Measurements from ENCODE around the gene KCNC1. TPM values are rescaled to one million over a fixed set of nuclear protein-coding genes. Genes with fewer than 3 reads are reported as not detected.

KCNC1 gene
- polyA plus RNA-seq, 4 donors: 0.13 to 1.3 TPM; not detected in 2

DNA sequence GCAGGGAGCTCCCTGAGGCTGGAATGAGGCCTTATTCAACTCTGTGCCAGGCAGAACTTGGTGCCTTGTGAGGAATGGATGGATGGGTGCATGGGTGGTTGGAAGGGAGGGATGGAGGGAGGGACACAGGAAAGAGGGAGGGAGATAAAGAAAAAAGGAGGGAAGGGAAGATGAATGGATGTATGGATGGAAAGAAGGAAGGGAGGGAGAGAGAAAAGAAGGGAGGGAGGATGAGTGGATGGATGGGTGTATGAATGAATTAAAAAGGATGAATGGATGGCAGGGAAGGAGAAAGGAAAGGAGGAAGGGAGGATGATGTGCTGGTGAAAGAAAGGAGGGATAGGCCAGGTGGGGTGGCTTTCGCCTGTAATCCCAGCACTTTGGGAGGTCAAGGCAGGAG is 34.6 kb downstream of the KCNC1 start:
- Histone ChIP-seq H3K27ac (ENCODE audit: low read depth in 1 of 3, low read length in 2 of 3) (no peak overlapping the region), H3K4me1 (ENCODE audit: control insufficient read depth in 3 of 3, insufficient read depth in 2 of 3, low read depth in 1 of 3, low read length in 2 of 3) (peaks cover 0 to 17% (median 7%) of the 10 kb centered on the region in 3 donors), H3K4me3 (ENCODE audit: low read depth in 1 of 3, low read length in 3 of 3) (no peak overlapping the region), H3K27me3 (ENCODE audit: control insufficient read depth in 3 of 3, insufficient read depth in 3 of 3, low read length in 3 of 3) (no peaks in the 10 kb centered on the region), H3K36me3 (ENCODE audit: control insufficient read depth in 3 of 3, insufficient read depth in 2 of 3, low read depth in 1 of 3, low read length in 3 of 3) (peaks cover 0 to 3% (median 0%) of the 10 kb centered on the region in 3 donors), H3K9me3 (ENCODE audit: control insufficient read depth in 2 of 2, insufficient read depth in 1 of 2, low read depth in 1 of 2, low read length in 1 of 2) (no peaks in the 10 kb centered on the region)
- DNase-seq: no peak
- 94 to 100% (median 96%) methylated on average over 1 of the region's 1 CpG for WGBS, 3 donors
- FAIRE-seq: no peak

DNA sequence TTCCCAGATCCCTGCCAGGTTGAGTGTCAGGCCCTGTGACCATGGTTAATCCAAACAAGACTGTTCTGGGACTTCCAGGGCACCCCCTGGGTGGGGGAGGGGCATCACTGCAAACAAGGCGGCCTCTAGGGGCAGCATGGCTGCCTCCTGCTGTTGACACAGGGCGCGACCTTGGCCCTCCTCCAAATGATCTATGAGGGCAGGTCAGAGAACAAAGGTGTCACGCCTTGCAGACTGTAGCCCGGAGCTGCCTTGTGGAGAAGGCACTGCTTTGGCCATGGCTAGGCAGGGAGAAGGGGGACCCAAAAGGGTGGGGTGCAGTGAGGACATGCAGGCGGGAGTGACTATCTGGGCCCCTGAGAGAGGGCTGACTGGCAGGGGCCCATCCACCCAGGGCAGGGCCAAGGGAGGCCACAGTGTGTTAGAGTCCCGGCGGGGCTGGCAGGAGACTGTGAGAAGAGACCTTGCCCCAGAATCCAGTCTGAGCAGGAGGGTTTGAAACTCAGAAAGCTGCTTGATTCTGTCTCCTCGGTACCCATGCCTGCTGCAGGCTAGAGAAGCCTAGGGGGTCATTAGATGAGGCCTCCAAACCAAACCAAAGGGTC is 35.6 kb downstream of the KCNC1 start:
- no peak for FAIRE-seq
- 16 to 49% (median 37%) methylated on average over 9 of the region's 9 CpGs for WGBS, 3 donors

DNA sequence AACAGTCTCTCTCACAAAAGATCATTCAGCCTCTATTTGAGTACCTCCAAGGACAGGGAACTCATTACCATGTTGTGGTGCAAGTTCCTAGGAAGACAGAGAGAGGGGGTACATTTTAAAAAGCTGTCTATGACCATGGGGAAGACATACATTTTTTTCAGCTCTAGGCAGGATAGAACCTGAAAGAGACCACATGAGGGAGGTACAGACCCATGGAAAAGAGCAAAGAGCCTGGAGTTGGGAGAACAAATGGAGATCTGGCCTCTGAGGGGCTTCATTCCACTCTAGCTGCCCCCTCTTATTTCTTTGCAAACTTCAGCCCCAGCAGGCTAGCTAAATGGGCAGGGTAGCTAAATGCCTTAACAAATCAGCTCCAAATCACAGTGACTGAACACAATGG is 36.3 kb downstream of the KCNC1 start:
- Histone ChIP-seq H3K36me3 (ENCODE audit: control insufficient read depth in 3 of 3, insufficient read depth in 2 of 3, low read depth in 1 of 3, low read length in 3 of 3) (peaks cover 0 to 3% (median 0%) of the 10 kb centered on the region in 3 donors), H3K4me3 (ENCODE audit: low read depth in 1 of 3, low read length in 3 of 3) (no peak overlapping the region), H3K4me1 (ENCODE audit: control insufficient read depth in 3 of 3, insufficient read depth in 2 of 3, low read depth in 1 of 3, low read length in 2 of 3) (peaks cover 0 to 17% (median 7%) of the 10 kb centered on the region in 3 donors), H3K27ac (ENCODE audit: low read depth in 1 of 3, low read length in 2 of 3) (no peak overlapping the region), H3K9me3 (ENCODE audit: control insufficient read depth in 2 of 2, insufficient read depth in 1 of 2, low read depth in 1 of 2, low read length in 1 of 2) (no peaks in the 10 kb centered on the region), H3K27me3 (ENCODE audit: control insufficient read depth in 3 of 3, insufficient read depth in 3 of 3, low read length in 3 of 3) (no peaks in the 10 kb centered on the region)
- FAIRE-seq (no peak), DNase-seq (peak; percentile 5 to 26)

More for the DNA sequence above, 35.6 kb downstream of the KCNC1 start:
- Histone ChIP-seq H3K4me1 (ENCODE audit: control insufficient read depth in 3 of 3, insufficient read depth in 2 of 3, low read depth in 1 of 3, low read length in 2 of 3) (peaks cover 0 to 17% (median 7%) of the 10 kb centered on the region in 3 donors), H3K9me3 (ENCODE audit: control insufficient read depth in 2 of 2, insufficient read depth in 1 of 2, low read depth in 1 of 2, low read length in 1 of 2) (no peaks in the 10 kb centered on the region), H3K27me3 (ENCODE audit: control insufficient read depth in 3 of 3, insufficient read depth in 3 of 3, low read length in 3 of 3) (no peaks in the 10 kb centered on the region), H3K4me3 (ENCODE audit: low read depth in 1 of 3, low read length in 3 of 3) (no peak overlapping the region), H3K36me3 (ENCODE audit: control insufficient read depth in 3 of 3, insufficient read depth in 2 of 3, low read depth in 1 of 3, low read length in 3 of 3) (peaks cover 0 to 3% (median 0%) of the 10 kb centered on the region in 3 donors), H3K27ac (ENCODE audit: low read depth in 1 of 3, low read length in 2 of 3) (peak overlapping the region in 2 of 3 donors; percentile 25 to 28)
- peak; percentile 88 to 94 for DNase-seq

DNA sequence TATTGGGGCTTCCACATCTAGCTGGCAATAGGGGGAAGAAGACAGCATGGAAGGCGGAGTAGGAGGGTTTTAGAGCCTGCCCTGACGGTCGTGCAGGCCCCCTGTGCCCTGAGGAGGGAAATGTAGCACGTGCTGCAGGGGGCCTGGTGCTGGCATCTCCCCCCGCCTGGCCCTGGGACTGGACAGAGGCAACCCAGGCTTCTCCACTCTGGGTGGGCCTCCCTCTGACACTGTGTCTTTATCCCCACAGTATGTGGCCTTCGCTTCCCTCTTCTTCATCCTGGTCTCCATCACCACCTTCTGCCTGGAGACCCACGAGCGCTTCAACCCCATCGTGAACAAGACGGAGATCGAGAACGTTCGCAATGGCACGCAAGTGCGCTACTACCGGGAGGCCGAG is 36.8 kb downstream of the KCNC1 start:
- H3K27ac ChIP-seq (ENCODE audit: low read depth in 1 of 3, low read length in 2 of 3): no peak overlapping the region
- peaks cover 0 to 3% (median 0%) of the 10 kb centered on the region in 3 donors for H3K36me3 ChIP-seq (ENCODE audit: control insufficient read depth in 3 of 3, insufficient read depth in 2 of 3, low read depth in 1 of 3, low read length in 3 of 3)
- no peak overlapping the region for H3K4me3 ChIP-seq (ENCODE audit: low read depth in 1 of 3, low read length in 3 of 3)
- 94 to 95% (median 95%) methylated on average over 17 of the region's 17 CpGs for WGBS, 3 donors
- no peaks in the 10 kb centered on the region for H3K27me3 ChIP-seq (ENCODE audit: control insufficient read depth in 3 of 3, insufficient read depth in 3 of 3, low read length in 3 of 3)
- no peaks in the 10 kb centered on the region for H3K9me3 ChIP-seq (ENCODE audit: control insufficient read depth in 2 of 2, insufficient read depth in 1 of 2, low read depth in 1 of 2, low read length in 1 of 2)
- DNase-seq (no peak), FAIRE-seq (no peak)
- H3K4me1 ChIP-seq (ENCODE audit: control insufficient read depth in 3 of 3, insufficient read depth in 2 of 3, low read depth in 1 of 3, low read length in 2 of 3): peaks cover 0 to 17% (median 7%) of the 10 kb centered on the region in 3 donors

GRCh38 chr11:17771841-17772401 is 37.3 kb downstream of the KCNC1 start:
- H3K4me3 ChIP-seq (ENCODE audit: low read depth in 1 of 3, low read length in 3 of 3): no peak overlapping the region
- WGBS, 3 donors: 96 to 98% (median 96%) methylated on average over 37 of the region's 37 CpGs
- H3K9me3 ChIP-seq (ENCODE audit: control insufficient read depth in 2 of 2, insufficient read depth in 1 of 2, low read depth in 1 of 2, low read length in 1 of 2): no peaks in the 10 kb centered on the region
- H3K36me3 ChIP-seq (ENCODE audit: control insufficient read depth in 3 of 3, insufficient read depth in 2 of 3, low read depth in 1 of 3, low read length in 3 of 3): peaks cover 0 to 3% (median 0%) of the 10 kb centered on the region in 3 donors
- FAIRE-seq (no peak), DNase-seq (no peak)
- H3K4me1 ChIP-seq (ENCODE audit: control insufficient read depth in 3 of 3, insufficient read depth in 2 of 3, low read depth in 1 of 3, low read length in 2 of 3): peaks cover 0 to 17% (median 7%) of the 10 kb centered on the region in 3 donors
- no peak overlapping the region for H3K27ac ChIP-seq (ENCODE audit: low read depth in 1 of 3, low read length in 2 of 3)
- no peaks in the 10 kb centered on the region for H3K27me3 ChIP-seq (ENCODE audit: control insufficient read depth in 3 of 3, insufficient read depth in 3 of 3, low read length in 3 of 3)

GRCh38 chr11:17772704-17773600 is 38.4 kb downstream of the KCNC1 start:
- DNase-seq (no peak), FAIRE-seq (no peak)
- Histone ChIP-seq H3K36me3 (ENCODE audit: control insufficient read depth in 3 of 3, insufficient read depth in 2 of 3, low read depth in 1 of 3, low read length in 3 of 3) (peaks cover 0 to 3% (median 0%) of the 10 kb centered on the region in 3 donors), H3K9me3 (ENCODE audit: control insufficient read depth in 2 of 2, insufficient read depth in 1 of 2, low read depth in 1 of 2, low read length in 1 of 2) (no peaks in the 10 kb centered on the region), H3K27me3 (ENCODE audit: control insufficient read depth in 3 of 3, insufficient read depth in 3 of 3, low read length in 3 of 3) (no peaks in the 10 kb centered on the region), H3K4me3 (ENCODE audit: low read depth in 1 of 3, low read length in 3 of 3) (no peak overlapping the region), H3K27ac (ENCODE audit: low read depth in 1 of 3, low read length in 2 of 3) (no peak overlapping the region), H3K4me1 (ENCODE audit: control insufficient read depth in 3 of 3, insufficient read depth in 2 of 3, low read depth in 1 of 3, low read length in 2 of 3) (peaks cover 0 to 17% (median 7%) of the 10 kb centered on the region in 3 donors)
- WGBS, 3 donors: 92 to 93% (median 93%) methylated on average over 31 of the region's 31 CpGs

DNA sequence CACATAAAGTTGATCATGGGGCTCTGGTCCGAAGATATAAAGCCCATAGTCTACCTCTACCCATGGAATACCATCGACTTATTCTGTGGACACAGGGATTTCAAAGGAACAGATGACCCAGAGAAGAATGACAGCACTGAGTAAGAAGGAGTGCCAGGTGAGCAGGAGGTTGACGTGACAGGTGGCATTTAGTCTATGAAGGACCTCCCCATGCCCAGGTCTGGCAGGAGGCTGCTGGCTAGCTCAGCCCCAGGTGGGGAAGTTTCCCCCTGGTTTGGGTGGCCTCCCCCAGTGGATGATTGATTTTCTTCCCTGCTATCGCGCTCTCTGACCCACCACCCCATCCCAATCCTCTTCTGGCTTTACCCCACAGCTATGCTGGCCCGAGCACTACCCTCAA is 39.1 kb downstream of the KCNC1 start:
- peaks cover 0 to 17% (median 7%) of the 10 kb centered on the region in 3 donors for H3K4me1 ChIP-seq (ENCODE audit: control insufficient read depth in 3 of 3, insufficient read depth in 2 of 3, low read depth in 1 of 3, low read length in 2 of 3)
- H3K4me3 ChIP-seq (ENCODE audit: low read depth in 1 of 3, low read length in 3 of 3): no peak overlapping the region
- no peaks in the 10 kb centered on the region for H3K9me3 ChIP-seq (ENCODE audit: control insufficient read depth in 2 of 2, insufficient read depth in 1 of 2, low read depth in 1 of 2, low read length in 1 of 2)
- DNase-seq (no peak), FAIRE-seq (no peak)
- no peaks in the 10 kb centered on the region for H3K27me3 ChIP-seq (ENCODE audit: control insufficient read depth in 3 of 3, insufficient read depth in 3 of 3, low read length in 3 of 3)
- 91 to 96% (median 93%) methylated on average over 6 of the region's 6 CpGs for WGBS, 3 donors
- peaks cover 0 to 3% (median 0%) of the 10 kb centered on the region in 3 donors for H3K36me3 ChIP-seq (ENCODE audit: control insufficient read depth in 3 of 3, insufficient read depth in 2 of 3, low read depth in 1 of 3, low read length in 3 of 3)
- H3K27ac ChIP-seq (ENCODE audit: low read depth in 1 of 3, low read length in 2 of 3): no peak overlapping the region

DNA sequence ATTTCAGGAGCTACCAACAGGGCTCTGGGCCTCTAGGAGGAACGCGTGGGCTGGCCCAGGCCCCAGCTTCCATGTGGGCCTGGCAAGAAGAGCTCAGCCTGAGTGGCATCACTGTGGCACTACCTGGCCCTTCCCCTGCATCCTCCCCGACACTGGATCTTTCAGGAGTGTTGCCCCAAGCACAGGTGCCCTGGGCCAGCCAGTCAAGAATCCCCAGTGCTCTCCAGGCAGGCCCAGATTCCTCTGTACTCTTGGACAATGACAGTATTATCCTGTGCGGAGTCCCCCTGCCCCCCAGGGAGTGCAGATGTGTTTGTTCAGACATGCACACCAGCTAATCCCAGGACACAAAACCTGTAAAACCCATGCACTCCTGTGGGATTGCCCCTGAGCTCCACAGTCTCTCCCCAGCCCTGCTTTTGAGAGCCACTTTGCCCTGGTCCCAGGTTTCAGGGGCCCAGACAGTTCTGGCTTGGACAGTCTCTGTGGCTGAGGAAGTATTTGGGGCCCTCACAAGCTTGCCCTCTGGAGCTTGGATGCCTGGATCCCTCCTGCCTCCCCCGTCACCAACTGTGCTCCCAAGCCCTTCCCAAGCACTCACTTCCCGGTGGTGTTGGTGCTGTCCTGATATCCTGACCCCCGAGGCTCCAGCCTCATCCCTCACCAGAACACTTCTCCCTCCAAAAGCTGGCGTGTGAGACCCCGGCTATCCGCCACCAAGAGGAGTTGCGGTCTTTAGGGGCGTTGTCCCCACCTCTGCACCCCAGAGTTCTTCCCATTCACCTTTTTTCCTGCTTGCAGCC is 39.9 kb downstream of the KCNC1 start:
- 84 to 91% (median 86%) methylated on average over 12 of the region's 12 CpGs for whole genome bisulfite sequencing, 3 donors
- no peak for DNase-seq
- Histone ChIP-seq H3K36me3 (ENCODE audit: control insufficient read depth in 3 of 3, insufficient read depth in 2 of 3, low read depth in 1 of 3, low read length in 3 of 3) (peaks cover 0 to 3% (median 0%) of the 10 kb centered on the region in 3 donors), H3K4me3 (ENCODE audit: low read depth in 1 of 3, low read length in 3 of 3) (no peak overlapping the region), H3K27ac (ENCODE audit: low read depth in 1 of 3, low read length in 2 of 3) (no peak overlapping the region), H3K9me3 (ENCODE audit: control insufficient read depth in 2 of 2, insufficient read depth in 1 of 2, low read depth in 1 of 2, low read length in 1 of 2) (no peaks in the 10 kb centered on the region), H3K4me1 (ENCODE audit: control insufficient read depth in 3 of 3, insufficient read depth in 2 of 3, low read depth in 1 of 3, low read length in 2 of 3) (peaks cover 0 to 17% (median 7%) of the 10 kb centered on the region in 3 donors), H3K27me3 (ENCODE audit: control insufficient read depth in 3 of 3, insufficient read depth in 3 of 3, low read length in 3 of 3) (no peaks in the 10 kb centered on the region)
- FAIRE-seq: no peak
